Activated CD8-positive, alpha-beta memory T cell treated with anti-CD3 and anti-CD28 coated beads, Interleukin-2, amount 50 U/mL, for 24 hours (primary cell): Measurements from ENCODE around the gene PLEKHG7.

Experiments used
- DNase-seq: peaks from one replicate; pipeline ENCODE4 v3.0.0-alpha.2; 2020; ENCODE audit errors: extremely low read depth

Gene PLEKHG7

DNA sequence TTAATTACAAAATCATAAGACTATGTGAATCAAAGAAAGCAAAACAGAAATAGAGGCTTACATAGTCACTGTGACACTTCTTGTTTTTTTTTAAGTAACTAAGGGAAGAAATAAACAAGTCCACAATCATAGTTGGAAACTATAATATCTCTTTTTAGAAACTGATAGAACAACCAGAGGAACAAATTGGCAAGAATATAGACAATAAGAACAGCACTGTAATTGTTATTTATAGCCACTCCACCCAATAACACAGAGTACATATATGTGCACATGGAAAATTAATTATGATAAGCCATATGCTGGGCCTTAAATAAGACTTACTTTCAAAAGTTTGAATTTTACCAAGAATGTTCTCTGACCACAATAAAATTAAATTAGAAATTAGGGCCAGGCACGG, 101.1 kb downstream of the PLEKHG7 start:
- no peak for DNase-seq

- DNase-seq: no peak
Observed at GRCh38 chr12:92810370-92810769, 107.6 kb downstream of the PLEKHG7 start.

- no peak for DNase-seq
Observed at GRCh38 chr12:92814584-92814983, 111.8 kb downstream of the PLEKHG7 start.

DNA sequence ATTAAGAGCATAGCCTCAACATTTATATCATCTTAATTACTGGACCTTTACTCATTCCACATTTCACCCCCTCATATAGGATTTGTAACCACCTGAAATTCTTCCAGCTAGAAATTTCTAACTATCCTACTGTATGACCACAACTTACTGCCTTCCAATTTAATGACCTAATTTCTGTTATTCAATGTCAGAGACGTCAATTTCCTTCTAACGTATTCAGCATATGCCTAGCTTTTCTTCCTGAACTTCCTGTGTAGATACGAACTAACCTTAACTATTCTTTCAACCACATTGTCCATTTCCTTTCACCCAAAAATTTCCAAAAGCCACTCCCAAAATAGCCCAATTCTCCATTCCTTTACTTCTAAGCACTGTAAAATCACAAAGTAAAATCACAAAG, 118.4 kb downstream of the PLEKHG7 start:
- no peak for DNase-seq
